H9 (cell line): ENCODE results near the gene TRPC4AP. TPM values are rescaled to one million over a fixed set of nuclear protein-coding genes. Genes with fewer than 3 reads are reported as not detected.

Source experiments
- DNase-seq: peaks from one replicate; pipeline ENCODE4 v3.0.0-alpha.2; 2017
- H2AFZ ChIP-seq: one replicate; pipeline ENCODE4 v1.6.1; 2013; ENCODE audit warnings: mild to moderate bottlenecking, low read length, control low read depth, moderate library complexity
- H2AK5ac ChIP-seq: 2 replicates; pipeline ENCODE4 v1.6.1; 2013; ENCODE audit warnings: low read length, control low read depth, mixed read lengths; ENCODE audit not compliant: insufficient read length
- H2BK120ac ChIP-seq: one replicate; pipeline ENCODE4 v1.6.1; 2013; ENCODE audit warnings: low read depth, mild to moderate bottlenecking, low read length, control low read depth, inconsistent platforms; ENCODE audit not compliant: poor library complexity, severe bottlenecking
- H2BK12ac ChIP-seq: 2 replicates; pipeline ENCODE4 v1.6.1; 2013; ENCODE audit warnings: low read length, control low read depth, mixed read lengths, low read depth; ENCODE audit not compliant: insufficient read length
- H2BK15ac ChIP-seq: 2 replicates; pipeline ENCODE4 v1.6.1; 2013; ENCODE audit warnings: low read depth, low read length, control low read depth
- H2BK20ac ChIP-seq: one replicate; pipeline ENCODE4 v1.6.1; 2013; ENCODE audit warnings: low read depth, mild to moderate bottlenecking, low read length, control low read depth, inconsistent platforms; ENCODE audit not compliant: poor library complexity, severe bottlenecking
- H2BK5ac ChIP-seq: 2 replicates; pipeline ENCODE4 v1.6.1; 2013; ENCODE audit warnings: low read length, control low read depth, mixed read lengths; ENCODE audit not compliant: insufficient read length
- H3K14ac ChIP-seq: 2 replicates; pipeline ENCODE4 v1.6.1; 2013; ENCODE audit warnings: low read length, control low read depth; ENCODE audit not compliant: insufficient read depth
- H3K18ac ChIP-seq: 2 replicates; pipeline ENCODE4 v1.6.1; 2013; ENCODE audit warnings: low read depth, mild to moderate bottlenecking, mixed read lengths, low read length, control low read depth; ENCODE audit not compliant: insufficient read length
- H3K23ac ChIP-seq: 2 replicates; pipeline ENCODE4 v1.6.1; 2013; ENCODE audit warnings: low read length, control low read depth, mixed read lengths, low read depth; ENCODE audit not compliant: insufficient read length
- H3K23me2 ChIP-seq: 2 replicates; pipeline ENCODE4 v1.6.1; 2013; ENCODE audit warnings: low read depth, mild to moderate bottlenecking, mixed read lengths, low read length, control low read depth; ENCODE audit not compliant: insufficient read length, poor library complexity, severe bottlenecking
- H3K27ac ChIP-seq: 2 replicates; pipeline ENCODE4 v1.5.1; 2013; ENCODE audit warnings: low read length, control low read depth, mixed read lengths, low read depth; ENCODE audit not compliant: insufficient read length
- H3K27me3 ChIP-seq: 2 replicates; pipeline ENCODE4 v1.6.1; 2013; ENCODE audit warnings: low read length, control low read depth, inconsistent platforms; ENCODE audit not compliant: insufficient read depth
- H3K4ac ChIP-seq: 2 replicates; pipeline ENCODE4 v1.6.1; 2013; ENCODE audit warnings: low read depth, mild to moderate bottlenecking, control low read depth, inconsistent platforms, low read length, moderate library complexity
- H3K4me1 ChIP-seq: 2 replicates; pipeline ENCODE4 v1.6.1; 2013; ENCODE audit warnings: low read length, control low read depth, inconsistent platforms; ENCODE audit not compliant: insufficient read depth
- H3K4me2 ChIP-seq: 2 replicates; pipeline ENCODE4 v1.6.1; 2013; ENCODE audit warnings: low read length, control low read depth, mixed read lengths; ENCODE audit not compliant: insufficient read length, insufficient read depth
- H3K56ac ChIP-seq: 2 replicates; pipeline ENCODE4 v1.6.1; 2013; ENCODE audit warnings: low read depth, mild to moderate bottlenecking, mixed read lengths, low read length, control low read depth; ENCODE audit not compliant: insufficient read length
- H3K79me1 ChIP-seq: 2 replicates; pipeline ENCODE4 v1.6.1; 2013; ENCODE audit warnings: low read depth, mild to moderate bottlenecking, moderate library complexity, low read length, control low read depth, inconsistent platforms; ENCODE audit not compliant: insufficient read depth, poor library complexity, severe bottlenecking
- H3K79me2 ChIP-seq: 2 replicates; pipeline ENCODE4 v1.6.1; 2013; ENCODE audit warnings: low read length, control low read depth, inconsistent platforms; ENCODE audit not compliant: insufficient read depth
- H3K9ac ChIP-seq: 2 replicates; pipeline ENCODE4 v1.6.1; 2013; ENCODE audit warnings: low read length, control low read depth, mixed read lengths; ENCODE audit not compliant: insufficient read length; ENCODE audit errors: extremely low read depth
- H3K9me3 ChIP-seq: one replicate; pipeline ENCODE4 v1.6.1; 2013; ENCODE audit warnings: low read depth, low read length, inconsistent platforms; ENCODE audit not compliant: control insufficient read depth
- H3T11ph ChIP-seq: one replicate; pipeline ENCODE4 v1.6.1; 2013; ENCODE audit warnings: mild to moderate bottlenecking, low read length, control low read depth, inconsistent platforms
- H4K20me1 ChIP-seq: one replicate; pipeline ENCODE4 v1.6.1; 2013; ENCODE audit not compliant: control insufficient read depth, insufficient read length, insufficient read depth
- H4K5ac ChIP-seq: 2 replicates; pipeline ENCODE4 v1.6.1; 2013; ENCODE audit warnings: low read depth, mild to moderate bottlenecking, mixed read lengths, low read length, control low read depth; ENCODE audit not compliant: insufficient read length
- H4K8ac ChIP-seq: replicated peaks from 2 replicates; pipeline ENCODE4 v1.6.1; 2013; ENCODE audit warnings: low read length, control low read depth, mixed read lengths, low read depth; ENCODE audit not compliant: insufficient read length
- H4K91ac ChIP-seq: 2 replicates; pipeline ENCODE4 v1.6.1; 2013; ENCODE audit warnings: low read depth, mild to moderate bottlenecking, moderate library complexity, mixed read lengths, low read length, control low read depth; ENCODE audit not compliant: insufficient read length
- H3K27ac Mint-ChIP-seq, 3 experiments: 2 replicates in 2 of 3; 3 replicates in 1 of 3; pipeline ENCODE4 v1.8.0; 2020 to 2021; ENCODE audit warnings: mixed read lengths in 3 of 3, mild to moderate bottlenecking in 1 of 3, moderate library complexity in 1 of 3
- H3K27me3 Mint-ChIP-seq: 2 replicates; pipeline ENCODE4 v1.8.0; 2021; ENCODE audit warnings: low read depth, mild to moderate bottlenecking, moderate library complexity, mixed read lengths
- H3K36me3 Mint-ChIP-seq, 3 experiments: 2 replicates in 2 of 3; 3 replicates in 1 of 3; pipeline ENCODE4 v1.8.0; 2020 to 2021; ENCODE audit warnings: low read depth in 3 of 3, mixed read lengths in 3 of 3; ENCODE audit not compliant: insufficient read depth in 1 of 3
- H3K4me1 Mint-ChIP-seq, 2 experiments: 2 replicates each; pipeline ENCODE4 v1.8.0; 2020; ENCODE audit warnings: mixed read lengths in 2 of 2
- H3K4me3 Mint-ChIP-seq, 2 experiments: 2 replicates in 1 of 2; 3 replicates in 1 of 2; pipeline ENCODE4 v1.8.0; 2020 to 2021; ENCODE audit warnings: mild to moderate bottlenecking in 2 of 2, mixed read lengths in 2 of 2, moderate library complexity in 1 of 2
- H3K9me3 Mint-ChIP-seq, 2 experiments: 2 replicates in 1 of 2; 3 replicates in 1 of 2; pipeline ENCODE4 v1.8.0; 2020; ENCODE audit warnings: mild to moderate bottlenecking in 2 of 2, mixed read lengths in 2 of 2, moderate library complexity in 1 of 2
- WGBS: extraction: QIAGEN DNeasy Blood & Tissue Kit; methylation state at CpG from one replicate; pipeline ENCODE4 v1.1.7; 2013; ENCODE audit warnings: missing lambda C conversion rate, low lambda C conversion rate, mixed read lengths; ENCODE audit not compliant: insufficient read length; ENCODE audit errors: extremely low coverage; 5-methylcytosine and 5-hydroxymethylcytosine counted together
- total RNA-seq: library from RNA; stranded (reverse); gene quantifications from 2 replicates; pipeline ENCODE4 v1.2.1, GENCODE V29; 2021
- TF ChIP-seq, protein P1 (sequence below): fragments of 200-600 bp; sonication (generic); conservative IDR thresholded peaks from 3 replicates; pipeline ENCODE4 v1.8.0; 2021; ENCODE audit warnings: antibody characterized with exemption, mild to moderate bottlenecking

The TRPC4AP gene
- total RNA-seq, 1 experiment from 2014 or later = 93.9 TPM

DNA sequence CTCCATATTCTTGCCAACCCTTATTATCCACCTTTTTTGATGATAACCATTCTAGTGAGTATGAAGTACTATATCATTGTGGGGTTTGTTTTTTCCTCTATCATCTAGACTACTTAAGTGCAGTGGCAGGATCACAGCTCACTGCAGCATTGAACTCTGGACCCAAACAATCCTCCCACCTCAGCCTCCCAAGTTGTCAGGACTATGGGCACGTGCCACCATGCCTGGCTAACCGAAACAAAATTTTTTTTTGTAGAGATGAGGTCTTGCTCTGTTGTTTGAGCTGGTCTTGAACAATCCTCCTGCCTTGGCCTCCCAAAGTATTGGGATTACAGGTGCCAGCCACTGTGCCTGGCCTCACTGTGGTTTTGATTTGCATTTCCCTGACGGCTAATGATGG, 67.5 kb downstream of the TRPC4AP start:
- H3K27ac ChIP-seq = no peak overlapping the region
- no peaks in the 10 kb centered on the region for H3K9me3 Mint-ChIP-seq
- H4K5ac ChIP-seq = no peak overlapping the region

More for the DNA sequence above, 67.5 kb downstream of the TRPC4AP start:
- TF ChIP-seq, protein P1, sequence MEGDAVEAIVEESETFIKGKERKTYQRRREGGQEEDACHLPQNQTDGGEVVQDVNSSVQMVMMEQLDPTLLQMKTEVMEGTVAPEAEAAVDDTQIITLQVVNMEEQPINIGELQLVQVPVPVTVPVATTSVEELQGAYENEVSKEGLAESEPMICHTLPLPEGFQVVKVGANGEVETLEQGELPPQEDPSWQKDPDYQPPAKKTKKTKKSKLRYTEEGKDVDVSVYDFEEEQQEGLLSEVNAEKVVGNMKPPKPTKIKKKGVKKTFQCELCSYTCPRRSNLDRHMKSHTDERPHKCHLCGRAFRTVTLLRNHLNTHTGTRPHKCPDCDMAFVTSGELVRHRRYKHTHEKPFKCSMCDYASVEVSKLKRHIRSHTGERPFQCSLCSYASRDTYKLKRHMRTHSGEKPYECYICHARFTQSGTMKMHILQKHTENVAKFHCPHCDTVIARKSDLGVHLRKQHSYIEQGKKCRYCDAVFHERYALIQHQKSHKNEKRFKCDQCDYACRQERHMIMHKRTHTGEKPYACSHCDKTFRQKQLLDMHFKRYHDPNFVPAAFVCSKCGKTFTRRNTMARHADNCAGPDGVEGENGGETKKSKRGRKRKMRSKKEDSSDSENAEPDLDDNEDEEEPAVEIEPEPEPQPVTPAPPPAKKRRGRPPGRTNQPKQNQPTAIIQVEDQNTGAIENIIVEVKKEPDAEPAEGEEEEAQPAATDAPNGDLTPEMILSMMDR = no peak
- Histone ChIP-seq H4K20me1 (no peaks in the 10 kb centered on the region), H3K4ac (no peak overlapping the region), H2AK5ac (no peak overlapping the region), H3K4me1 (no peaks in the 10 kb centered on the region), H3K79me2 (no peaks in the 10 kb centered on the region), H2BK12ac (no peak overlapping the region), H3K9ac (no peak overlapping the region), H2AFZ (no peak overlapping the region), H2BK5ac (no peak overlapping the region), H3T11ph (no peak overlapping the region), H3K56ac (no peak overlapping the region), H3K18ac (no peak overlapping the region), H3K27me3 (no peaks in the 10 kb centered on the region), H2BK15ac (no peak overlapping the region), H3K23me2 (no peaks in the 10 kb centered on the region), H3K14ac (no peak overlapping the region), H4K91ac (no peak overlapping the region), H3K9me3 (no peaks in the 10 kb centered on the region), H3K4me2 (no peak overlapping the region), H4K8ac (no peak overlapping the region), H2BK120ac (no peak overlapping the region), H3K79me1 (no peaks in the 10 kb centered on the region), H2BK20ac (no peak overlapping the region), H3K23ac (no peak overlapping the region)
- WGBS = no CpG with 5 or more reads among the region's 3 CpGs
- H3K27ac Mint-ChIP-seq = no peak overlapping the region
- no peak overlapping the region for H3K4me3 Mint-ChIP-seq
- DNase-seq = no peak
- H3K36me3 Mint-ChIP-seq = peaks cover 7 to 55% (median 50%) of the 10 kb centered on the region in 3 experiments; a peak in 6 of 7 replicates
- no peaks in the 10 kb centered on the region for H3K4me1 Mint-ChIP-seq
- no peaks in the 10 kb centered on the region for H3K27me3 Mint-ChIP-seq
